ENCODE data around the gene HBG2.

GRCh38 chr11:5234381-5234834 is 20.2 kb downstream of the HBG2 start, which contains the start of gene HBD:
- no peak for TF ChIP-seq ELF4 (CRISPR knock-in tag; IDR thresholded peaks at IDR 0.05; ENCODE audit: low read depth)
- no peak for TF ChIP-seq CTCF (IDR thresholded peaks at IDR 0.05)
- TF ChIP-seq USF2 (CRISPR knock-in tag; IDR thresholded peaks at IDR 0.05) = no peak
- no peak for TF ChIP-seq GABPB1 (CRISPR knock-in tag; IDR thresholded peaks at IDR 0.05)
- no peak for TF ChIP-seq E2F5 (CRISPR knock-in tag; IDR thresholded peaks at IDR 0.05)
- TF ChIP-seq SP1 (CRISPR knock-in tag; conservative IDR thresholded peaks at IDR 0.05) = no peak
- no peak for TF ChIP-seq ETV6 (CRISPR knock-in tag; IDR thresholded peaks at IDR 0.05)
- TF ChIP-seq ATF6 (CRISPR knock-in tag; IDR thresholded peaks at IDR 0.05) = no peak
- TF ChIP-seq E2F1 (CRISPR knock-in tag; IDR thresholded peaks at IDR 0.05) = no peak
